ENCODE data around the gene CCT4. TPM values are rescaled to one million over a fixed set of nuclear protein-coding genes. Genes with fewer than 3 reads are reported as not detected.
"Not testable (repeated sequence)": the region's sequence is repeated elsewhere in the genome, so short reads cannot be mapped to it uniquely, and the experiment has no call there.

The CCT4 gene
- total RNA-seq, 4 donors from 2014 or later = 82.7 to 97.1 (median 90.1) TPM

DNA sequence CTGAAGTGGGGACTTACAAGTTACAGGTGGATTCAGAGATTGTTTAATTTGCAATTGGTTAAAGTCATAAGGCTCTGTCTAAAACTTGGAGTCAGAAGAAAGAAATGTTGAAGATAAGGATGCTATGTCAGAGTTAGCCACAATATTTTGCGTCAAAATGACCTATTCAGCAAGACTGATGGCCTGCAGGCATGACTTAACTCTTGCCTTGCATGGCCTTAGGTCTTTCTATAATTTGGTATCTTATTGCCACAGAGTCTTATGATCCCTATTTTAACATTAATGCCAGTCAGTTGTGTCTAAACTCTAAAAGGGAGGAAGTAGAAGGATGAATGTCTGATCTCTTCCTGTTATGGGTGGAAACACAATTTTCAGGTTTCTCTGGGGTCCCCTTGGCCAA, 11.8 kb upstream of the CCT4 start:
- Histone ChIP-seq H3K27me3 (no peaks in the 10 kb centered on the region), H3K27ac (no peak overlapping the region), H3K4me1 (peaks cover 0 to 8% (median 0%) of the 10 kb centered on the region in 3 donors), H3K9me3 (no peaks in the 10 kb centered on the region), H3K36me3 (no peaks in the 10 kb centered on the region), H3K4me3 (no peak overlapping the region)
- no peak for TF ChIP-seq EP300 (IDR thresholded peaks at IDR 0.05)
- ATAC-seq = no peak
- WGBS, 2 donors (ENCODE audit: low coverage in 1 of 2) = 57 to 67% methylated on average over 1 of the region's 1 CpG

- WGBS, 2 donors (ENCODE audit: low coverage in 1 of 2) = 34 to 61% methylated on average over 2 of the region's 2 CpGs
- no peak overlapping the region for H3K27ac ChIP-seq
- TF ChIP-seq CTCF (IDR thresholded peaks at IDR 0.05) (no peak), POLR2AphosphoS5 (IDR thresholded peaks at IDR 0.05) (no peak), EP300 (IDR thresholded peaks at IDR 0.05) (no peak), POLR2A (IDR thresholded peaks at IDR 0.05) (no peak)
- no peak for ATAC-seq
- H3K9me3 ChIP-seq = no peaks in the 10 kb centered on the region
- H3K4me1 ChIP-seq = no peaks in the 10 kb centered on the region
- H3K36me3 ChIP-seq = no peaks in the 10 kb centered on the region
- no peaks in the 10 kb centered on the region for H3K27me3 ChIP-seq
- H3K4me3 ChIP-seq = no peak overlapping the region
Observed at GRCh38 chr2:61898810-61899209, 10.4 kb upstream of the CCT4 start.

- Histone ChIP-seq H3K27ac (peak overlapping the region; percentile 86 to 95 (median 88)), H3K4me3 (peak overlapping the region; percentile 66 to 87), H3K27me3 (no peaks in the 10 kb centered on the region), H3K36me3 (peaks cover 0 to 35% of the 10 kb centered on the region in 2 donors), H3K4me1 (peaks cover 0 to 29% (median 12%) of the 10 kb centered on the region in 3 donors), H3K9me3 (no peaks in the 10 kb centered on the region)
- WGBS, 2 donors (ENCODE audit: low coverage in 1 of 2) = 0% methylated on average over 14 to 18 of the region's 18 CpGs
- no peak for ATAC-seq
- TF ChIP-seq CTCF (IDR thresholded peaks at IDR 0.05) (no peak), EP300 (IDR thresholded peaks at IDR 0.05) (no peak), POLR2AphosphoS5 (IDR thresholded peaks at IDR 0.05) (no peak), POLR2A (IDR thresholded peaks at IDR 0.05) (no peak)
Observed at GRCh38 chr2:61887717-61888266, 664 bp downstream of the CCT4 start.

- TF ChIP-seq POLR2AphosphoS5 (IDR thresholded peaks at IDR 0.05) (no peak), CTCF (IDR thresholded peaks at IDR 0.05) (no peak), POLR2A (IDR thresholded peaks at IDR 0.05) (no peak), EP300 (IDR thresholded peaks at IDR 0.05) (no peak)
- no peak overlapping the region for H3K27ac ChIP-seq
- H3K4me1 ChIP-seq = peaks cover 0 to 29% (median 12%) of the 10 kb centered on the region in 3 donors
- no peaks in the 10 kb centered on the region for H3K9me3 ChIP-seq
- ATAC-seq = no peak
- no peaks in the 10 kb centered on the region for H3K27me3 ChIP-seq
- H3K4me3 ChIP-seq = no peak overlapping the region
- WGBS, 2 donors (ENCODE audit: low coverage in 1 of 2) = 80 to 88% methylated on average over 10 to 13 of the region's 18 CpGs
- peaks cover 0 to 52% of the 10 kb centered on the region in 2 donors for H3K36me3 ChIP-seq
Observed at GRCh38 chr2:61885896-61886603, 2.4 kb downstream of the CCT4 start.

GRCh38 chr2:61882850-61883249, 5.6 kb downstream of the CCT4 start:
- Histone ChIP-seq H3K4me3 (no peak overlapping the region), H3K4me1 (peaks cover 0 to 25% (median 12%) of the 10 kb centered on the region in 3 donors), H3K9me3 (no peaks in the 10 kb centered on the region), H3K27ac (no peak overlapping the region), H3K36me3 (peaks cover 11 to 84% of the 10 kb centered on the region in 2 donors), H3K27me3 (no peaks in the 10 kb centered on the region)
- no peak for ATAC-seq
- TF ChIP-seq CTCF (IDR thresholded peaks at IDR 0.05) = no peak
- 86 to 87% methylated on average over 2 to 5 of the region's 5 CpGs for WGBS, 2 donors (ENCODE audit: low coverage in 1 of 2)

DNA sequence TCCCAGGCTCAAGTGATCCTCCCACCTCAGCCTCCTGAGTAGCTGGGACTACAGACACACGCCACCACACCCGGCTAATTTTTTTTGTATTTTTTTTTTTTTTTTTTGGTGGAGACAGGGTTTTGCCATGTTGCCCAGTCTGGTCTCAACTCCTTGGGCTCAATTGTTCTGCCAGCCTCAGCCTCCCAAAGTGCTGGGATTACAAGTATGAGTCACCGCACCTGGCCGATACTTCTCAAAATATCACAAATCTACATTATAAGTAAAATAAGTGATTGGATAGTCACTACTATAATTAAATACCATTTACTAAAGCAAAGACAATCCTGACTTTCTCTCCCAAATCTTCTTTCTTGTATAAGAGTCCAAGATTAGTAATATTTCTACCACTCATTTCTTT, 9.1 kb downstream of the CCT4 start:
- H3K4me1 ChIP-seq, H3K27me3 ChIP-seq, ATAC-seq, H3K27ac ChIP-seq, H3K9me3 ChIP-seq, H3K4me3 ChIP-seq: not testable (repeated sequence)
- 82 to 87% methylated on average over 2 to 4 of the region's 4 CpGs for WGBS, 2 donors (ENCODE audit: low coverage in 1 of 2)
- H3K36me3 ChIP-seq = peaks cover 19 to 100% of the 10 kb centered on the region in 2 donors

All from gastroesophageal sphincter (tissue), 4 donors.